Activated CD4-positive, alpha-beta T cell treated with anti-CD3 and anti-CD28 coated beads, Interleukin-2, amount 50 U/mL, for 16 hours (primary cell): ENCODE data around the gene GTPBP6.
A peak's percentile ranks its signal among the peaks of the same experiment; 100 is the strongest.
"Not testable (repeated sequence)": the region's sequence is repeated elsewhere in the genome, so short reads cannot be mapped to it uniquely, and the experiment has no call there.

Experiments
- DNase-seq: peaks from one replicate; pipeline ENCODE4 v3.0.0-alpha.2; 2020

GTPBP6 gene

GRCh38 chrX:287670-288069 lies 30.9 kb downstream of the GTPBP6 start:
- DNase-seq: no peak

- DNase-seq: no peak
Measured at GRCh38 chrX:285076-285677, 33.4 kb downstream of the GTPBP6 start.

- peak; percentile 94 for DNase-seq
Measured at GRCh38 chrX:283115-283845, 35.3 kb downstream of the GTPBP6 start.

- not testable (repeated sequence) for DNase-seq
Measured at GRCh38 chrX:282000-282681, 36.5 kb downstream of the GTPBP6 start.

GRCh38 chrX:281166-281999 lies 37.2 kb downstream of the GTPBP6 start, which contains the start of gene PLCXD1:
Gene PLCXD1 (plus strand): TSS chrX:281381. CDS start chrX:284188, 2,807 bp downstream.
- no peak for DNase-seq

GRCh38 chrX:280722-281121 lies 37.9 kb downstream of the GTPBP6 start:
- not testable (repeated sequence) for DNase-seq

GRCh38 chrX:279757-280604 lies 38.6 kb downstream of the GTPBP6 start:
- not testable (repeated sequence) for DNase-seq

- no peak for DNase-seq
Measured at GRCh38 chrX:276581-277201, 41.9 kb downstream of the GTPBP6 start.

- no peak for DNase-seq
Measured at GRCh38 chrX:275967-276580, 42.5 kb downstream of the GTPBP6 start.

- DNase-seq: no peak
Measured at GRCh38 chrX:275476-275966, 43.1 kb downstream of the GTPBP6 start.

- no peak for DNase-seq
Measured at GRCh38 chrX:274904-275475, 43.6 kb downstream of the GTPBP6 start.

- DNase-seq: no peak
Measured at GRCh38 chrX:270848-271367, 47.7 kb downstream of the GTPBP6 start.

GRCh38 chrX:267771-268261 lies 50.8 kb downstream of the GTPBP6 start:
- no peak for DNase-seq

GRCh38 chrX:265502-265901 lies 53.1 kb downstream of the GTPBP6 start:
- no peak for DNase-seq

GRCh38 chrX:264634-265455 lies 53.8 kb downstream of the GTPBP6 start:
- no peak for DNase-seq

- not testable (repeated sequence) for DNase-seq
Measured at GRCh38 chrX:264006-264405, 54.6 kb downstream of the GTPBP6 start.

GRCh38 chrX:262381-262909 lies 56.2 kb downstream of the GTPBP6 start:
- DNase-seq: no peak

- DNase-seq: no peak
Measured at GRCh38 chrX:261919-262352, 56.7 kb downstream of the GTPBP6 start.
